GM19025 (cell line): ENCODE data around the gene CXorf49B.

Experiments
- ATAC-seq: cut with Tn5 transposase; IDR thresholded peaks from one replicate; pipeline ENCODE4 v1.9.1; 2021; ENCODE audit warnings: mild to moderate bottlenecking, low read depth, moderate library complexity; ENCODE audit not compliant: unreplicated experiment

The CXorf49B gene

DNA sequence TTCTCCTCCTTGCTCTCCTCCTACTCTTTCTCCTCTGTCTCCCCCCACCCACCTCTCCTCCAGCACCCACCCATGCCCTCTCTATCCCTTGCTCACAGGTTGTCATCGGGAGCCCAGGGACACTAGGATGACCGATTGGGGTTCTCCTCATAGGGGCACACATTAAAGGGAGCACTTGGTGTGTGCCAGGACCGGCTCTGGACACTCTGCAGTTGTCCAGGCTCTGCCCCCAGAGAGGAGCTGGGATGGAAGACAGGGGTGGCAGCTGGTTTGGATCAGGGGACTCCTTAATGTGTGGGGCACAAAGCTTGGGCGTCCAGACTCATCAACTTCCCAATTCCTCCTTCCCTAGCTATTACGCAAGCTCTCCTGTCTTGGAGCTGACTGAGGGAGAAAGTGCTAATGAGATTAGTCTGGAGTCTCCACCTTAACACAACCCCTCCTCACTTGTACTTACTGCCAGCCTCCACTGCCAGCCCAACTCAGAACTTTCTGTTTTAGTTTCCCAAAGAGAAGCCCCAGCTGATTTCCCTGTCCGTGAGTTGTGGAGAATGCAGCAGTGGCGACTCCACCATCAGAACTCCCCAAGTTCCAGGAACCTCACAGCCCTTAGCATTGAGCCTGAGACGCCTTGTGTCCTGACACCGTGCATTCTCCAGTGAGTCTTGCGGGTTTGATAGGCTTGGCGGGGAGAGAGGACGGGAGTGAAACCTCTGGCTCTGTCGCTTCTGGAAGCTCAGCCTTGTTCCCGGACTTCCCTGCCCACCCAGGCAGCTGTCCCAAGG, 52.2 kb downstream of the CXorf49B start:
- ATAC-seq, result no peak

DNA sequence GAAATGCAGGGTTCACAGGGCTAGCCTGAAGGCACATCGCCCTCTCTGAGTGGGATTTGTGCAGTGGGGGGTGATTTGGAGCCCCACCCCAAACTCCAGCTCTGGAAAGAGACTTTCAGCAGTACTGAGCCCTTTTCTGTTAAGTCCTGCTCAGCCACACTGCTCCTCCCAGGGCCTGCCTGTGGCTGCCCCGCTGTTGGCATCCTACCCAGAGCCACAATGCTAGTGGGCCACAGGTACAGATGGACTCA, 52.7 kb downstream of the CXorf49B start:
- ATAC-seq, result no peak
